Nucleus accumbens (tissue), 56 donors: Measurements from ENCODE around the gene KRTAP10-1.

Source experiments
- DNase-seq, 56 donors: peaks; one replicate each; lab custom pipeline; 2025; lab: John Stamatoyannopoulos, UW

KRTAP10-1 gene

DNA sequence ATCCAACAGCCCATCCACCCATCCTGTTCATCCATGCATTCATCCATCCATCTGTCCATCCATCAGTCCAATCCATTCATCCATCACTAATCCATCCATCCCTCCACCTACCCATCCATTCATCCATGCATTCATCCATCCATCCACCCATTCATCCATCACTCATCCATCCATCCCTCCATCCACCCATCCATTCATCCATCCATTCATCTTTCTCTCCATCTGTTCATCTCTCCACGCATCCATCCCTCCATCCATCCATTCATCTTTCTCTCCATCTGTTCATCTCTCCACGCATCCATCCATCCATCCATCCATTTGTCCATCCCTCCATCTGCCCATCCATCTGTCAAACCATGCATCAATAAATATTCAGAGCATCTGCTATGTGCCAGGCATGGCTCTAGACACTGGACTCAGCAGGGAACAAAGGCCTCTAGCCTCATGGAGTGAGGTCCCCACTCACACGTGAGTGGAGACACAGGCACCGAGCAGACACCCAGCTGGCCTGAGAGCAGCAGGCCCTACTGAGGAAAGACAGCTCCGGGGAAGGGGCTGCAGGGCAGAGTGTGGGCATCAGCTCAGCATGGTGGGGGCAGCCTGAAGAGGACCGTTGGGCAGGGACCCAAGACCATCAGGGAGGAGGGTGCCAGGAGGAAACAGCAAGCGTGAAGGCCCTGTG is 9.6 kb downstream of the KRTAP10-1 start:
- DNase-seq, result no peak

DNA sequence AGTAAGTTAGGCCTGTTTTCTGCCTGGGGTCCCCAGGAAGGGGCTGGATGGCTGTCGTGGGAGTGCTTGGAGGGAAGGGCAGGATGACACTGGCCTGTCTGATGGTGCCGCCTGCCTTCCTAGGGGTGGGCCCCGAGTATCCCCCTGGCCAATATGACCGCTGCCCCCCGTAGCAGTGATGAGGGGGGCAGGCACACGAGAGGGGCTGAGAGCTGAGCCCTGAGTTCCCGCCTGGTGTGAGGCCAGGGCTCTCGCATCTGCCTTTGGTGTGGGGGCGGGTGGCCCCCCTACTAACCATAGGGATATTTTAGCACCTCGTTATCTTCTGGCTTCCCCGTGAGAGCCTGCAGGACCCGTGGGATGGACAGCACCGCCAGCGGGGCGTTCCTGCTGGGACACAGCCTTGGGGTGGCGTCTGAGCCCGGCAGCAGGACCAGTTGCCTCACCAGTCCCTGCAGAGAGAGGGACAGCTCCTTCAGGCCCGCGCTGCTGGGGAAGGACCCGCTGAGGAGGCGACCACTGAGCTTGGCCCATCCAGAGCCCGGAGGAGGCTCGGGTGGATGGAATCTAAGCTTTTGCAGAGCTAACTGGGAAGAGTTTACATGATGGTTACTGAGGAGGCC is 10.4 kb downstream of the KRTAP10-1 start:
- DNase-seq, result no peak

GRCh38 chr21:44529011-44529421 is 11.0 kb downstream of the KRTAP10-1 start:
- DNase-seq, result no peak

DNA sequence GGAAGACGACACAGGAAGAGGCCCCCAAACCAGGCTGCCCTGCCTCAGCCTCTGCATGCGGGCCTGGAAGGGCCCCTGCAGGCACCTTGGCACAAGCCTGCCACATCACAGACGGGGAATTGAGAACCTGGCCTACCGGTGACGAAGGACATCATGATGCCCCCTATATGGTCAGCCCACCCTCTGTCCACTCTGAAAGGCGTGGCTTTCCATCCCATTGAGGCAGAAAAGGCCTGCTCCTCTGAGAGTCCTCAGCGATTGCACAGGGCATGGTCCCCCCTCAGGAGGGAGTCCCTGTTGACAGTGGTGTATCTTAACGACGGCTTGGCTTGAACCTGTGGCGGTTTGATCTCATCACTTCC is 11.4 kb downstream of the KRTAP10-1 start:
- no peak for DNase-seq

DNA sequence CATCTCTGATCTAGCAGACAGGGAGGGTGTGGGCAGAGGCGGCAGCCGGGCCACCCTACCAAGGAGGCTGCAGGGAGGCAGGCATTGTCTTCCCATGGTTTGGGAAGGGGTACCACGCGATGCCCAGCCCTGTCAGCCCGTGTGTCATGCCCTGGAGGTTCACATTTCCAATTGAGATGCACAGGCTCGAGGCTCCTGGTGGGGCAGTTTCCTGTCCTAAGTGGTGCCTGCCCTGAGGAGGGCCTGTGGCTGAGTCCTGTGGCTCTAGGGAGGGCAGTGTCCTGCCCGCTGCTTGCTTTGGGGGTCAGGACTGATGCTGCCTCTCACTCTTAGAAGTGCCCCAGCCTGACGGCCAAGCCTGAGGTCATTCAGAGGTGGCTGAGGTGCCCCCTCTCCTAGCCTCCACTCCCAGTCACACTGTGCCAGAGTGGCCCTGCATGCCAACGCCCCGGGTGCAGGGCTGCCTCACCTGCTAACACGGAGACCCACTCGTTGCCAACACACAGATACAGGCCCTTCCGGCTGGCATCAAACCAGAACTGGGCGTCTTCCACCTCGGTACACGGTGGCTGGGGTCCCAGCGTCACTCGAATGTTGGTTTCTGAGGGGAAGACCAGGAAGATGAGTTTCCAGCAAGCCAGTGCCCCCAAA is 11.9 kb downstream of the KRTAP10-1 start:
- no peak for DNase-seq

DNA sequence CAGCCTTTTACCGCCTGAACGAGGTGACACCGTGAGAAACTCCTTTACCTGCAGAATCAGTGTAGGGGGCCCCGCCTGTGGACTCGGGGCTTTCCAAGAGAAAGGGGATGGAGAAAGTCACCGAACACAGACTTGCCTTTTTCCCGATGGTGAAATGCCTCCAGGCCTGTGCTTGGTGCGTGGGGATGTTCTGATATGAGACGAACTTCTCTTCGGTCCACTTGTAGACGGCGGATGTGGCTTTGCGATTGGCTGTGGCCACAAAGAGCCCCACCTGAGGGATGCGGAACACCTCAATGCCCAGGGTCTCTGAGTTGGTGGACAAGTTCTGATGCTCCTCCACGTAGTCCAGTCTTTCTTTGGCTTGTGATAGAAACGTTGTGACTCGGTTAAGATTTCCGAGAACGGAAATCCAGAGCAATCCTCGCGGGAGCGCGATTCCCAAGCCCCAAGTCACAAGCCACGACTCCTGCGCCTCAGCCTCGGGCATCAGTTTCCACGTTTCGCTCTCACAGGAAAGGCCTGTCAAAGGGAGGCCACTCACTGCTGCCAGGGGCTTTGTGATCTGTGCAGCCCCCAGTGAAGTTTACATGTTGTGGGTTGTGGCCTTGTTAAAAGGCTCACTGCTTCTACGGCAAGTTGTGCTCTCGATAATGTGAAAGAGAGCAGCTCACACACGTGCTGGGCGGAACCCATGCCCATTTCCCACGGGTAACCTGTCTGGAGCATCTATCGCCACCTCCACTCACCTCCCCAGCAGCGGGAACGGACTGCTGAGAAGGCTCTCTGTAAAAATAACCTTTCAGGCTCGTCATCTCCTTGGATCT is 12.6 kb downstream of the KRTAP10-1 start:
- DNase-seq, result no peak

DNA sequence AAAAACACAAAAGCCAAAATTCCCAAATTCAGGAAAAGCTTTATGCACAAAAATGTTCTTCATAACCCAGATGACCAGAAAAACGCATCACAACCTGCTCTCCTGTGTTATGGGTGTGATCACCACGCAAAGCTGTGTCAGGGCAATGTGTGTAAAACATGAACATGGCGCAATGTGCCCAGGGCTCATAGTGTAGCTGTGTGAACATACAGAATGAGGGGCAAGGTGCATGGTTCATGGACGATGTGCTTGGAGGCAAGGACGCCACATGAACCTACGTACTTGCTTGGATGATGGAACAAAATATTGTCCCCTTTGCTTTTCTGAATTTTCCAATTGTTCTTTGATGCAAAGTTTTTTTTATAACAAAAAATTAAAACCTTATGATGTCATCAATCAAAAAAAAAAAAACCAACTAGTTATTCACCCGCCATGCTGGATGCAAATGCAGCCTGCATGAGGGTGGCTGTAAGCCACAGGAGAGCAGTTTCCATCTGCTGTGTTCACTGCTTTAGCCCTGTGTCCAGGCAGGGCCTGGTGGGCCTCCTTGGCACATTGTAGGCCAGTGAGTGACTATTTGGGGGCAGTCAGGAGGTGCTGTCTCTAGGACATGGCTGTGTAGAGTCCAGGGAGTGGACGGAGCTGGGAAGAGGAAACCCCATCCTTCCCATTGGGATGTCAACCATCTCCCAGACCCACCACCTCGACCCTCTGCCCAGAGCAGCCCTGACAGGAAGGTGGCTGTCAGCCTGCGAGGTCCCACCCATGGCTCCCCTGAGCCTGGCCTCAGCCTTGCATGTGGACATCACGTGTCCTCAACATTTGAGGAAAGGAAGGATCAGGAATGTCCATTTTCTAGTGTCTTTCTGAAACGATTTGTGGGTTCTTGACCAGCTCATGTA is 13.6 kb downstream of the KRTAP10-1 start:
- no peak for DNase-seq

DNA sequence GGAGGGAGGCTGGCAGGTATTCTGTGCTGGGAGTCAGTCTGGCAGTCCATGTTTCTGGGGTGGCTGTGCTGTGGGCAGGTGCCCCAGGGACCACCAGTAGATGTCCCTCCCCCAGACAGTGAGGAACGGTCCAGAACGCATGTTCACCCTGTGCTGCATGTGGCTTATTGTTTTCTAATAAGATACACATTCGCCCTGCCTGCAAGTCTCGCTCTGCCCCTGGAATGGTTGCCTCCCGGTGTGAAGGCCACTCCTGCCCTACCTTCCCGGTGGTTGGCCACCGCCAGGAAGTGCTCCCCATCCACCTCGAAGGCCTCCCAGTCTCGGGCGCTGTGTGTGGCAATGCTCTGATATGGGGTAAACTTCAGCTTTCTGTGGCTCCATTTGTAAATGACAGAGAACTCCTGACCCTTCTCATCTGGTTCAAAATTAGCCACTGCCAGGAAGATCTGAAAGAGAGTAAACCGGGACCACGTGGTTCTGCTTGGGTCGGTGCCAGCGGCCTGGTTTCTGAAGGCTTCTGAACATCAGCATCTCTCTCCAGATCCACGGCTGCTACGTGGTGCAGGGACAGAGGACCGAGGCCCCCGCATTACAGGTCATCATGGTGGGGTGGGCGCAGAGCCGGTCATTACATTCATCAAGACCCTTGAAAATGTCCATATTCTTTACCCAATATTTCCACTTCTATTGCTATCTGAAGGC is 14.5 kb downstream of the KRTAP10-1 start:
- DNase-seq, result no peak

GRCh38 chr21:44524414-44525371 is 15.3 kb downstream of the KRTAP10-1 start:
- DNase-seq, result no peak

DNA sequence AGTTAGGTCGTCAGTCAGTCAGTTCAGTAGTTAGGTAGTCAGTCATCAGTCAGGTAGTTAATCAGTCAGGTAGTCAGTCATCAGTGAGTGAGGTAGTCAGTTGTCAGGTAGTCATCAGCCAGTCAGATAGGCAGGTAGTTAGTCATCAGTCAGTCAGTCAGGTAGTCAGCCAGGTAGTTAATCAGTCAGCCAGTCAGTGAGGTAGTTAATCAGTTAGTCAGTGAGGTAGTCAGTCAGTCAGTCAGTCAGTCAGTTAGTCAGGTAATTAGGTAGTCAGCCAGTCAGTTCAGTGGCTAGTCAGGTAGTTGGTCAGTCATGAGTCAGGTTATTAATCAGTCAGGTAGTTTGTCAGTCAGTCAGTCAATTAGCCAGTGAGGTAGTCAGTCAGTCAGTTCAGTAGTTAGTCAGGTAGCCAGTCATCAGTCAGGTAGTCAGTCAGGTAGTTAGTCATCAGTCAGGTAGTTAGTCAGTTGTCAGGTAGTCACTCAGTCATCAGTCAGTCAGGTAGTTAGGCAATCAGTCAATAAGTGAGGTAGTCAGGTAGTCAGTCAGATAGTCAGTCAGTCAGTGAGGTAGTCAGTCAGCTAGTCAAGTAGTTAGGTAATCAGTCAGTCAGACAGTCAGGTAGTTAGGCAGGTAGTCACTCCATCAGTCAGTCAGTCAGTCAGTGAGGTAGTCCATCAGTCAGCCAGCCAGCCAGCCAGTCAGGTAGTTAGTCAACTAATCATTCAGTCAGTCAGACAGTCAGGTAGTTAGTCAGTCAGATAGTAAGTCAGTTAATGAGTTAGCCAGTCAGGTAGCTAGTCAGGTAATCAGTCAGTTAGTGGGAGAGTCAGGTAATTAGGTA is 16.2 kb downstream of the KRTAP10-1 start:
- no peak for DNase-seq

GRCh38 chr21:44522753-44523204 is 17.2 kb downstream of the KRTAP10-1 start:
- DNase-seq, result no peak

DNA sequence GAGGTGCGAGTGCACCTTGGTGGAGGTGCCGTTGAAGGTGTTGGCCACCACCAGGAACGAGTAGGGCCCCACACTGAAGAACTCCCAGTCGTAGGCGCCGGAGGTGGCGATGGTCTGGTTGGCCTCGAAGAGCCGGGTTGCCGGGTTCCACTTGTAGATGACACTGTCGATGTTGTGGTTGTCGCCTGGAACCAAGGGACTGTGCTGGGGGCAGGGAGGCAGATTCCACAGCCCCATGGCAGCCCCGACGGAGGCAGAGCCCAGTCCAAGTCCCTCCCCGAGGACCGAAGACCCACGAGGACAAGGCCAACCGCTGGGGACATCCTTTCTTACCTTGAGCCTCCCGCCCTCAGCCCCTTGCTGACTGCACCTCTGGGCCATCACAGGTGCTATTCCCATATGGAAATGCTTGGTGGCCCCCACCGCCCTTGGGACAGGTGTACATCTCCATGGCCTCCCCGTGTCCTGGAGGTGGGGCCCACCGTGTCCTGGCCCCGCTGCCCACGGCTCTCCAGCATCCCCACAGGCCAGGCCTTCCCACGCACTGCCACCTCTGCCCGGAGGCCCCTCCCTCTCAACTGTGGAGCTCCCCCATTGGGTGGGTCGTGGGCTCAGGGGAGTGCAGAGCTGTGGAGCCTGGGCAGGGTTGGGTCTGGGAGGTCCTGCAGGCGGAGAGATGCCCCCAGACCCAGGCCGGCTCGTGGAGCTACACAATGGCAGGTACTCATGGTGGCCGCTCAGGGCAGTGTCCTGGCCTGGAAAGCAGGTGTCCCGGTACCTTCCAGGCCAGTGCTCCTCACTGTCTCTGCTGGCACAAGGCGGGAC is 17.9 kb downstream of the KRTAP10-1 start:
- DNase-seq, result no peak

DNA sequence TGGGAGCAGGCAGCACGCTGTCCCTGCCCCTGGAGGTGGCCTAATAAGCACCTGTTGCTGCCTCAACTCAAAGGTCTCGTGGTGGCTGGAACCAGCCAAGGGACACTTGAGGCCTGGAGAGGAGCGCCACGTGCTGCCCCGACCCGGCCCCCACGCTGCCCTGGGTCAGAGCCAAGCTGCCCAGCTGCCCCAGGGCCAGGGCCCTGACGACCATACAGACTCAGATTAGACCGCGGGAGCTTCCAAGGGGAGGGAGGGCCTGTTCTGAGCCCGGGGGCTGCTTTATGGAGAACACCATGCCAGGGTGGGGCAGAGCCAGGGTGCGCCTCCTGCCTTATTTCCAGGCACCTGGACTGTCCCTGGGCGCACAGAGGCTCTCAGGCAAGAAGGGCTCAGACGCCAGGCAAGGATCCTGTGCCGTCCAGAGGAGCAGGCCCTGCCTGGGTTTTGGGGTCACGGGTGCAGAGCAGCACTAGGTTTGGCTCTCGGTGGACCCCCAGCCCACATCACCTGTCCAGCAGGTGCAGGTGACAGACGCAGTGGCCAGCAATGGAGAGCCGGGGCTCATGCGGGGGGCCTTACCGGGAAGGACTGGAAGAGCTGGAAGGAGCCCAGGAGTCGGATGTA is 18.6 kb downstream of the KRTAP10-1 start:
- DNase-seq, result no peak

GRCh38 chr21:44520326-44521300 is 19.4 kb downstream of the KRTAP10-1 start:
- DNase-seq, result no peak
